ENCODE results near the gene TEX19.

Gene TEX19, protein sequence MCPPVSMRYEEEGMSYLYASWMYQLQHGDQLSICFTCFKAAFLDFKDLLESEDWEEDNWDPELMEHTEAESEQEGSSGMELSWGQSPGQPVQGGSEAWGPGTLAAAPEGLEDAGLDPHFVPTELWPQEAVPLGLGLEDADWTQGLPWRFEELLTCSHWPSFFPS

DNA sequence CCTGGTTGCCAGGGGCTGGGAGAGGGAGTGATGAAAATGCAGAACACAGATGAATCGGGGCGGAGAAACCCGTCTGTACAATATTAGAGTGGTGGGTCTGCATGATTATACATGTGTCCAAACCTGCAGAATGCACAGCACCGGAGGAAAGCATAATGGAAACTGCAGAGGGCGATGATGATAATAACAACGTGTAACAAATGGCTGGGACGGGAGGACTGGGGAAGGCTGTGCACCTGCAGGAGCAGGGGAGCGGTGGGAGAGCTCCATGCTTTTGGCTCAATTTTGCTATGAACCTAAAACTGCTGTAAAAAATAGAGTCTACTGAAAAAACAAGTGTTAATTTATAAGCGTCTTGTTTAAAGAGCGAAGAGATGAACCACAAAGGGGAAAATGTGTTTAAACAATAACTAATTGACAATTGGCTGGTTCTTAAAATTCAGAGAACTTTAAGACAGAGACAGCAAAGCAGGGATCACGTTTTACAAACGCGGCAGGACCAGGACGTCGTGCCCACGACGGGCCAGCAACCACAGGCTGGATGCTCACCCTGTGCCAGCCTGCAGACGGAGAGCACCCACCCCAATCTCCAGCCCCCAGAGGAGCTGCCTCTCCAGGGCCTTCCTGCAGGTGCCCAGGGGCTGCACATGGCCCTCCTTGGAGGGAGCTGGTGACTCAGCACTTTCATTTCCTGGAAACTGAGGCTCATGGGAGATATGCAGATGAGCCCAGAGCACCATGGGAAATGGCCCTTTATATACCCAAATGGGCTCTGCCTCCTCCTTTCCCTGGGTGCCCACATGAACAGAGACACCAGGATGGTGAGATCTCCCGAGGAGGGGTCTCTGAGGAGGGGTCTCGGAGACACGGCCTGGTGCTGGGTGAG, at the start of gene TEX19:
TEX19 (plus strand) TSS at position 783 of the 886 bp plus-strand sequence. CDS start 2,904 bp downstream, outside the sequence.
- TF ChIP-seq, protein P1, sequence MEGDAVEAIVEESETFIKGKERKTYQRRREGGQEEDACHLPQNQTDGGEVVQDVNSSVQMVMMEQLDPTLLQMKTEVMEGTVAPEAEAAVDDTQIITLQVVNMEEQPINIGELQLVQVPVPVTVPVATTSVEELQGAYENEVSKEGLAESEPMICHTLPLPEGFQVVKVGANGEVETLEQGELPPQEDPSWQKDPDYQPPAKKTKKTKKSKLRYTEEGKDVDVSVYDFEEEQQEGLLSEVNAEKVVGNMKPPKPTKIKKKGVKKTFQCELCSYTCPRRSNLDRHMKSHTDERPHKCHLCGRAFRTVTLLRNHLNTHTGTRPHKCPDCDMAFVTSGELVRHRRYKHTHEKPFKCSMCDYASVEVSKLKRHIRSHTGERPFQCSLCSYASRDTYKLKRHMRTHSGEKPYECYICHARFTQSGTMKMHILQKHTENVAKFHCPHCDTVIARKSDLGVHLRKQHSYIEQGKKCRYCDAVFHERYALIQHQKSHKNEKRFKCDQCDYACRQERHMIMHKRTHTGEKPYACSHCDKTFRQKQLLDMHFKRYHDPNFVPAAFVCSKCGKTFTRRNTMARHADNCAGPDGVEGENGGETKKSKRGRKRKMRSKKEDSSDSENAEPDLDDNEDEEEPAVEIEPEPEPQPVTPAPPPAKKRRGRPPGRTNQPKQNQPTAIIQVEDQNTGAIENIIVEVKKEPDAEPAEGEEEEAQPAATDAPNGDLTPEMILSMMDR (conservative IDR thresholded peaks at IDR 0.05; ENCODE audit: low read depth, low read length) = peak; percentile 2
- H3K4me3 ChIP-seq (ENCODE audit: low read depth, low read length) = no peak within 1 kb of the TSS
- DNase-seq (ENCODE audit: low read depth) = no peak

DNA sequence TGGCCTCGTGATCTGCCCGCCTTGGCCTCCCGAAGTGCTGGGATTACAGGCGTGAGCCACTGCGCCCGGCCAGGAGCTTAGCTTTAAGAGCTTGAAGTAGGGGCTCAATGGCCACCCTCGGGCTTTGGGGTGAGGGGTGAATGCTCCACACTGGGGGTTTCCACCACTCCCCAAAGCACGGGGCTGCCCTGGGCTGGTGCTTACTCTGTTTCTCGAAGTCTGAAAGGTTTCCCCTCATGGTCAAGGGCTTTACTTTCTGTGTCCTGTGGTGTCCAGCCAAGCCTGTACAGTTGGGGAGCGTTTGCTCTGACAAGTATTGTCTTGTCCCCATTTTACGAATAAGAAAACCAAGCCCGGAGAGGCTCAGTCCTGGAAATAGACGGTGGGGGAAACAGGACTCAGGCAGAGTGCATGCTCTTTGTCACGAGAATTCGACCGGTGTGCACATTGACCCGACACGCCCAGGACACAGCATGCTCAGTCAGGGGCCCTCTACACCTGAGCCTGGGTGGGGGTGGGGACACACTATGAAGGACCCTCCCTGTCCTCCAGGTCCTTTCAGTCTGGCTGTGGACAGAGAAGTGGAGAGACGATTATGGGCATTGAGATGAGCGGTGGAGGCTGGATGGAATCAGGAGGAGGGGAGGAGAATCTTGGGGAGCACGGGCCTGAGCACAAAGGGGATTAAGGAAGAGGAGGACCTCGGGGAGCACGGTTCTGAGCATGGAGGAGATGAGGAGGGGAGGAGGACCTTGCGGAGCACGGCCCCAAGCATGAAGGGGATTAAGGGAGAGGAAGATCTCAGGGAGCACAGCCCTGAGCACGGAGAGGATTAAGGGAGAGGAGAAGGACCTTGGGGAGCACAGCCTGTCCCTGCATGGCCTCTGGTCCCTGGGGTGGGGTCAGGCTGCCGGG, 49.1 kb upstream of the TEX19 start:
- TF ChIP-seq, protein P1 (conservative IDR thresholded peaks at IDR 0.05; ENCODE audit: low read depth, low read length) = no peak
- no peak for DNase-seq (ENCODE audit: low read depth)
- no peak overlapping the region for H3K4me3 ChIP-seq (ENCODE audit: low read depth, low read length)

DNA sequence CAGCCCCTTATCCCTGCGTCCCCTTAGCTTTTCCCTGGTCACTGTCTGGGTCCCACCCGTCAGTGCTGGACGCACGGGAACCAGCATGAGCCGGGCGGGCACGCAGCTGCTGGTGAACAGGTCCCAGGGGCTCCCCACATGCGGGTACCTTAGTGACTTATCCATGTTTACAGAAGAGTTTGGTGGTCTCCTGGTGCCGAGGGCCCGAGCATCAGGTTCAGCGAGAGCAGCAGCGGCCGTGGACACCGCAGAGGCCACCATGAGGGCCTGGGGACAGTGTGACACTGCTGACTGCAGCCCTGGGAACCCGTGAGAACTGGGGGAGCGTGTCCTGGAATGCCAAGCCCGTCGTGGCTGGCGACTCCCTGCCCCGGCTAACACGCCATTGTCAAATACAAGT, 48.2 kb upstream of the TEX19 start:
- TF ChIP-seq, protein P1 (conservative IDR thresholded peaks at IDR 0.05; ENCODE audit: low read depth, low read length) = no peak
- H3K4me3 ChIP-seq (ENCODE audit: low read depth, low read length) = no peak overlapping the region
- DNase-seq (ENCODE audit: low read depth) = no peak

DNA sequence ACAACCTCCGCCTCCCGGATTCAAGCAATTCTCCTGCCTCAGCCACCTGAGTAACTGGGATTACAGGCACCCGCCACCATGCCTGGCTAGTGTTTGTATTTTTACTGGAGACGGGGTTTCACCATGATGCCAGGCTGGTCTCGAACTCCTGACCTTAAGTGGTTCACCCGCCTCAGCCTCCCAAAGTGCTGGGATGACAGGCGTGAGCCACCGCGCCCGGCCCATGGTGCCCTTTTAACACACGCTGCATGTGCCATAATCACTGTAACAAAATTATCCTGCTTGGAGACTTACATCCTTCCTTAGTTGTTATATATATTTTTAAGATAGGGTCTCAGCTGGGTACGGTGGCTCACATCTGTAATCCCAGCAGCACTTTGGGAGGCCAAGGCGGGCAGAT, 47.1 kb upstream of the TEX19 start:
- TF ChIP-seq, protein P1 (conservative IDR thresholded peaks at IDR 0.05; ENCODE audit: low read depth, low read length) = no peak
- no peak for DNase-seq (ENCODE audit: low read depth)
- H3K4me3 ChIP-seq (ENCODE audit: low read depth, low read length) = no peak overlapping the region

DNA sequence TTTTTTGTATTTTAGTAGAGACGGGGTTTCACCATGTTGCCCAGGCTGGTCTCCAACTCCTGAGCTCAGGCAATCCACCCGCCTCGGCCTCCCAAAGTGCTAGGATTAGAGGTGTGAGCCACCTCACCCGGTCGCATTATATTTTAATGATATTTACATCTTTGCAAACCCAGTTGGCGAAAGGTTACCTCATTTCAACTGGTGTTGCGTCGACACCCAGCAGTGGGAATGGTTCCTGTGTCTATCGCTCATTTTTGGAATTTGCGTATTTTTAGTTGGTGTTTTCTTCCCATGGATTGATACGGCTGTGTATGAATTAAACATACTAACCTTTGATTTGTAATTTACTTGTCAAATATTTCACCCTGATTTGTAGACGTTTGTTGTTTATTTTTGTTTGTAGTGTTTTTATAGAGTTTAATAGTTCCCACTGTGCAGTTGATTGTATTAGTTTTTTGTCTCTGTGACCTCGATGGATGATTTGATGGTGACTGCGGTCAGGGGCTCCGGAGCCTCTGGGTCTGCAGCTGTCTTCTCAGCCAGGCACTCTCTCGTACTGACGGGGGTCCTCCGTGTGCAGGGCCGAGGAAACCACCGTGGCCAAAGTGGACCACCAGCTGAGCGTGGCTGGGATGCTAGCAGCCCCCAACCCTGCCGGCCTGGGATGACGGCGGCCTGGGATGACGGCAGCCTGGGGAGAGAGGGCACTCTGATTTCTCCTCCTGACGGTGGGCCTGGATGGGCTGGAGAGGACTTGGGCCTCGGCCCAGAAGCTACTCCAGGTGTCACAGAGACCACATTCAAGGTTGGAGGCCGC, 45.6 kb upstream of the TEX19 start:
- no peak for DNase-seq (ENCODE audit: low read depth)
- TF ChIP-seq, protein P1 (conservative IDR thresholded peaks at IDR 0.05; ENCODE audit: low read depth, low read length) = no peak
- H3K4me3 ChIP-seq (ENCODE audit: low read depth, low read length) = no peak overlapping the region
